Ishikawa (cell line): ENCODE data around the gene TMPRSS7.

Source experiments
- CEBPB ChIP-seq: IDR thresholded peaks from 2 replicates; pipeline ENCODE4 v1.6.1; 2012
- CREB1 ChIP-seq: IDR thresholded peaks from 2 replicates; pipeline ENCODE4 v1.6.1; 2012; ENCODE audit warnings: low read depth
- MAX ChIP-seq: IDR thresholded peaks from 2 replicates; pipeline ENCODE4 v1.6.1; 2012
- NFIC ChIP-seq: IDR thresholded peaks from 2 replicates; pipeline ENCODE4 v1.6.1; 2012
- RAD21 ChIP-seq: IDR thresholded peaks from 2 replicates; pipeline ENCODE4 v1.6.1; 2012; ENCODE audit warnings: low read depth
- TAF1 ChIP-seq: IDR thresholded peaks from 2 replicates; pipeline ENCODE4 v1.6.1; 2012; ENCODE audit warnings: low read depth, mild to moderate bottlenecking
- TCF12 ChIP-seq: IDR thresholded peaks from 2 replicates; pipeline ENCODE4 v1.6.1; 2012; ENCODE audit warnings: low read depth
- USF1 ChIP-seq: IDR thresholded peaks from 2 replicates; pipeline ENCODE4 v1.6.1; 2012
- YY1 ChIP-seq: IDR thresholded peaks from 2 replicates; pipeline ENCODE4 v1.6.1; 2012; ENCODE audit warnings: low read depth
- ZBTB7A ChIP-seq: IDR thresholded peaks from 2 replicates; pipeline ENCODE4 v1.6.1; 2012; ENCODE audit warnings: low read depth

- TF ChIP-seq ZBTB7A (no peak), CEBPB (no peak), USF1 (no peak), YY1 (no peak), TAF1 (no peak), RAD21 (peak; percentile 75), CREB1 (no peak), MAX (no peak), TCF12 (no peak), NFIC (no peak)
These were observed 45.4 kb upstream of the TMPRSS7 start for GRCh38 chr3:111989061-111989678.
